ENCODE data around the gene CELF4.

DNA sequence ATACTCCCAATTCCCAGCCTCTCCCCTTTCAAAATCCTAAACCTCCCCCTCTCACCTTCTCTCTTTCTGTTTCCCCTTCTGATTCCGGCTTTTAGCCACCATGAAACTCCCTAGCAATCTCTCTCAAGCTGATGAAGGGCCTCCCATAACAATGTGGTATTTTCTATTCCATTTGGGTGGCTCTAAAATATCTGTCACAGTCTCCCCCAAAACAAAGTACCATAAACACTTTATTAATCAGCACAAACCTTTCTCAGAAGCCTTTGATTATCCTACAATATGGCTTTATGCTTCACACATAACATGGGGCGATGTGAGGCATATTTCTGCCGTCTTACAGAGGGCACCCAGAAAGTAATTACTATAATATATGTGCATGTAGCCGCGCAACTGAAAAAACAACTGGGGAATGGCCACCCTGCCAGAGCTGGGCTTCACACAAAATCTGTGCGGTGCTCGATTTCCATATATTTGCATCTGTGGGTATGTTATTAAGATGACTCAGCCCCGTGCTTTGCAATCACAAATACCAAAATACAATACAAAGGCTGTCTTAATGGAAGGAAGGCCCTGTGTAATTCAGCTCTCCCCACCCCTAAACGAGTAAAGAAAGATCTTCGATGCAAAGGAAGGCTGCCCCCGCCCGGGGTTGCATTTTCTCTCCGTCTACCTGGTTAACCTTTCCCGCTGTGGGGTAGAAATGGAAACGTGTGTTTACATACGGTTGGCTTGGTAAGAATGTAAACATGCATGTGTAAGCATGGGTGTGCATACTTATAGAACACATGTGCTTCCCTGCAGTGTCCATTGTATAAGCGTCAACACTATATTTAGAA is 81.4 kb downstream of the CELF4 start:
- TF ChIP-seq GATA2 (IDR thresholded peaks at IDR 0.05; ENCODE audit: low read depth, low read length) (no peak), GATA3 (IDR thresholded peaks at IDR 0.05; ENCODE audit: low read depth, low read length) (no peak)

All from SH-SY5Y (cell line).